Memory B cell (primary cell): Measurements from ENCODE around the gene KIF26A.

Experiments
- ATAC-seq: fragments of 150-1000 bp; cut with Tn5 transposase; 2 replicates; pipeline ENCODE4 v1.10.0; 2021; ENCODE audit warnings: low read depth, mild to moderate bottlenecking, moderate library complexity
- DNase-seq, 2 donors: peaks; one replicate each; pipeline ENCODE4 v3.0.0; 2022; ENCODE audit warnings: low spot score in 2 of 2
- H3K27ac Mint-ChIP-seq: one replicate; pipeline ENCODE4 v1.8.0; 2022; ENCODE audit warnings: mild to moderate bottlenecking, moderate library complexity, mixed read lengths
- H3K27me3 Mint-ChIP-seq: one replicate; pipeline ENCODE4 v1.8.0; 2022; ENCODE audit warnings: mixed read lengths
- H3K36me3 Mint-ChIP-seq: one replicate; pipeline ENCODE4 v1.8.0; 2022; ENCODE audit warnings: mild to moderate bottlenecking, mixed read lengths
- H3K4me1 Mint-ChIP-seq: one replicate; pipeline ENCODE4 v1.8.0; 2022; ENCODE audit warnings: mixed read lengths
- H3K4me3 Mint-ChIP-seq: one replicate; pipeline ENCODE4 v1.8.0; 2022; ENCODE audit warnings: mild to moderate bottlenecking, moderate library complexity, mixed read lengths
- H3K9me3 Mint-ChIP-seq: one replicate; pipeline ENCODE4 v1.8.0; 2022; ENCODE audit warnings: mixed read lengths

Gene KIF26A

GRCh38 chr14:104098272-104099095, 39.9 kb upstream of the KIF26A start:
- Mint-ChIP-seq H3K27ac (no peak overlapping the region), H3K4me3 (no peak overlapping the region), H3K36me3 (no peaks in the 10 kb centered on the region), H3K4me1 (peaks cover 5% of the 10 kb centered on the region), H3K27me3 (peaks cover 8% of the 10 kb centered on the region), H3K9me3 (no peaks in the 10 kb centered on the region)
- DNase-seq (no peak), ATAC-seq (no peak)

- H3K9me3 Mint-ChIP-seq: no peaks in the 10 kb centered on the region
Observed at GRCh38 chr14:104099096-104100041, 39.0 kb upstream of the KIF26A start.

GRCh38 chr14:104100171-104101085, 38.0 kb upstream of the KIF26A start:
- peaks cover 3% of the 10 kb centered on the region for H3K27me3 Mint-ChIP-seq
- H3K36me3 Mint-ChIP-seq: no peaks in the 10 kb centered on the region
- no peak overlapping the region for H3K27ac Mint-ChIP-seq
- H3K4me3 Mint-ChIP-seq: no peak overlapping the region
- DNase-seq: no peak
- no peak for ATAC-seq
- H3K4me1 Mint-ChIP-seq: no peaks in the 10 kb centered on the region
- H3K9me3 Mint-ChIP-seq: no peaks in the 10 kb centered on the region

More at GRCh38 chr14:104099096-104100041, 39.0 kb upstream of the KIF26A start:
- H3K27ac Mint-ChIP-seq: no peak overlapping the region
- no peak overlapping the region for H3K4me3 Mint-ChIP-seq
- peaks cover 6% of the 10 kb centered on the region for H3K27me3 Mint-ChIP-seq
- DNase-seq (no peak), ATAC-seq (no peak)
- H3K36me3 Mint-ChIP-seq: no peaks in the 10 kb centered on the region
- peaks cover 3% of the 10 kb centered on the region for H3K4me1 Mint-ChIP-seq

- DNase-seq (no peak), ATAC-seq (no peak)
- no peaks in the 10 kb centered on the region for H3K4me1 Mint-ChIP-seq
- H3K4me3 Mint-ChIP-seq: no peak overlapping the region
- no peaks in the 10 kb centered on the region for H3K27me3 Mint-ChIP-seq
- H3K9me3 Mint-ChIP-seq: no peaks in the 10 kb centered on the region
- no peak overlapping the region for H3K27ac Mint-ChIP-seq
- no peaks in the 10 kb centered on the region for H3K36me3 Mint-ChIP-seq
Observed at GRCh38 chr14:104101086-104101621, 37.2 kb upstream of the KIF26A start.

- ATAC-seq (no peak), DNase-seq (no peak)
- H3K4me1 Mint-ChIP-seq: no peaks in the 10 kb centered on the region
- no peak overlapping the region for H3K4me3 Mint-ChIP-seq
- no peaks in the 10 kb centered on the region for H3K9me3 Mint-ChIP-seq
- no peaks in the 10 kb centered on the region for H3K36me3 Mint-ChIP-seq
- no peaks in the 10 kb centered on the region for H3K27me3 Mint-ChIP-seq
- H3K27ac Mint-ChIP-seq: no peak overlapping the region
Observed at GRCh38 chr14:104101651-104102281, 36.6 kb upstream of the KIF26A start.

GRCh38 chr14:104102282-104102914, 36.0 kb upstream of the KIF26A start:
- Mint-ChIP-seq H3K9me3 (no peaks in the 10 kb centered on the region), H3K4me1 (no peaks in the 10 kb centered on the region), H3K4me3 (no peak overlapping the region), H3K27ac (no peak overlapping the region), H3K27me3 (no peaks in the 10 kb centered on the region), H3K36me3 (no peaks in the 10 kb centered on the region)
- no peak for DNase-seq
- ATAC-seq: no peak

GRCh38 chr14:104103061-104103445, 35.3 kb upstream of the KIF26A start:
- Mint-ChIP-seq H3K27me3 (no peaks in the 10 kb centered on the region), H3K4me1 (no peaks in the 10 kb centered on the region), H3K36me3 (no peaks in the 10 kb centered on the region), H3K4me3 (no peak overlapping the region), H3K27ac (no peak overlapping the region), H3K9me3 (no peaks in the 10 kb centered on the region)
- no peak for ATAC-seq
- no peak for DNase-seq

- H3K9me3 Mint-ChIP-seq: no peaks in the 10 kb centered on the region
- H3K27me3 Mint-ChIP-seq: no peaks in the 10 kb centered on the region
- no peak overlapping the region for H3K4me3 Mint-ChIP-seq
- H3K4me1 Mint-ChIP-seq: no peaks in the 10 kb centered on the region
- ATAC-seq (no peak), DNase-seq (no peak)
- H3K27ac Mint-ChIP-seq: no peak overlapping the region
- no peaks in the 10 kb centered on the region for H3K36me3 Mint-ChIP-seq
Observed at GRCh38 chr14:104103446-104104075, 34.8 kb upstream of the KIF26A start.

GRCh38 chr14:104104076-104104901, 34.1 kb upstream of the KIF26A start:
- Mint-ChIP-seq H3K36me3 (no peaks in the 10 kb centered on the region), H3K4me1 (peaks cover 2% of the 10 kb centered on the region), H3K27ac (no peak overlapping the region), H3K27me3 (peaks cover 2% of the 10 kb centered on the region), H3K4me3 (no peak overlapping the region), H3K9me3 (no peaks in the 10 kb centered on the region)
- DNase-seq (no peak), ATAC-seq (no peak)

- Mint-ChIP-seq H3K27ac (no peak overlapping the region), H3K36me3 (no peaks in the 10 kb centered on the region), H3K9me3 (no peaks in the 10 kb centered on the region), H3K4me1 (peaks cover 4% of the 10 kb centered on the region), H3K27me3 (peaks cover 3% of the 10 kb centered on the region), H3K4me3 (no peak overlapping the region)
- no peak for DNase-seq
- no peak for ATAC-seq
Observed at GRCh38 chr14:104105071-104105821, 33.1 kb upstream of the KIF26A start.

- Mint-ChIP-seq H3K27ac (no peak overlapping the region), H3K9me3 (no peaks in the 10 kb centered on the region), H3K4me1 (peaks cover 4% of the 10 kb centered on the region), H3K27me3 (peaks cover 3% of the 10 kb centered on the region), H3K36me3 (no peaks in the 10 kb centered on the region), H3K4me3 (no peak overlapping the region)
- ATAC-seq (no peak), DNase-seq (no peak)
Observed at GRCh38 chr14:104105822-104106470, 32.4 kb upstream of the KIF26A start.
